Measurements from ENCODE around the gene SUN2. TPM values are rescaled to one million over a fixed set of nuclear protein-coding genes. Genes with fewer than 3 reads are reported as not detected.

The SUN2 gene
- total and polyA plus RNA-seq, 2 of the 4 experiments (the other 2 are of a cell fraction) = 27.8 to 50.0 TPM

- peak overlapping the region; percentile 7 for H2BK5ac ChIP-seq (ENCODE audit: low read depth, low read length, poor library complexity, severe bottlenecking)
- intact Hi-C loops (cut with micrococcal nuclease) = no loop called here
- 96% methylated on average over 4 of the region's 10 CpGs; no CpG with 5 or more reads in 1 of the 2 experiments for WGBS, 2 experiments (ENCODE audit: extremely low coverage in 2 of 2, insufficient read length in 1 of 2)
These were observed 39.5 kb downstream of the SUN2 start for GRCh38 chr22:38716271-38716670.

More at GRCh38 chr22:38716271-38716670, 39.5 kb downstream of the SUN2 start:
- no peak overlapping the region for H4K8ac ChIP-seq (ENCODE audit: low read depth in 2 of 2, low read length in 2 of 2)
- no peak overlapping the region for H2AK5ac ChIP-seq (ENCODE audit: low read depth, low read length)
- H2BK120ac ChIP-seq (ENCODE audit: low read depth, low read length) = no peak overlapping the region
- no peak overlapping the region for H3K14ac ChIP-seq (replicated peaks; ENCODE audit: low read depth, low read length)
- no peak overlapping the region for H3K4me3 ChIP-seq (ENCODE audit: insufficient read depth, low read depth, low read length)
- H3K9me1 ChIP-seq (ENCODE audit: insufficient read depth, low read length) = peaks cover 32% of the 10 kb centered on the region
- no peak overlapping the region for H3K23ac ChIP-seq (ENCODE audit: low read depth, low read length)
- dilution Hi-C loops (cut with HindIII; ENCODE audit: low sequenced_read_pairs, unreplicated experiment) (no loop called here), in situ Hi-C loops (cut with MboI; ENCODE audit: low sequenced_read_pairs) (no loop called here)
- H4K91ac ChIP-seq (ENCODE audit: insufficient read depth, low read depth, low read length) = no peak overlapping the region
- H3K27ac ChIP-seq (ENCODE audit: insufficient read depth, low read length) = no peak overlapping the region
- H2BK20ac ChIP-seq (ENCODE audit: low read depth, low read length) = no peak overlapping the region
- no peak overlapping the region for H3K4me2 ChIP-seq (ENCODE audit: low read depth, low read length)
- TF ChIP-seq, protein P1, sequence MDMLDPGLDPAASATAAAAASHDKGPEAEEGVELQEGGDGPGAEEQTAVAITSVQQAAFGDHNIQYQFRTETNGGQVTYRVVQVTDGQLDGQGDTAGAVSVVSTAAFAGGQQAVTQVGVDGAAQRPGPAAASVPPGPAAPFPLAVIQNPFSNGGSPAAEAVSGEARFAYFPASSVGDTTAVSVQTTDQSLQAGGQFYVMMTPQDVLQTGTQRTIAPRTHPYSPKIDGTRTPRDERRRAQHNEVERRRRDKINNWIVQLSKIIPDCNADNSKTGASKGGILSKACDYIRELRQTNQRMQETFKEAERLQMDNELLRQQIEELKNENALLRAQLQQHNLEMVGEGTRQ (IDR thresholded peaks at IDR 0.05; ENCODE audit: low read depth, low read length) = no peak
- TF ChIP-seq CEBPB (IDR thresholded peaks at IDR 0.05; ENCODE audit: low read depth, low read length) (no peak), MAFK (IDR thresholded peaks at IDR 0.05; ENCODE audit: low read depth, low read length) (no peak), ELK1 (IDR thresholded peaks at IDR 0.05; ENCODE audit: borderline replicate concordance, low read depth, low read length) (no peak), POLR2A (IDR thresholded peaks at IDR 0.05; ENCODE audit: low read depth, low read length) (no peak), MXI1 (IDR thresholded peaks at IDR 0.05; ENCODE audit: borderline replicate concordance, low read depth, low read length) (no peak), RFX5 (IDR thresholded peaks at IDR 0.05; ENCODE audit: low read depth, low read length) (no peak), FOS (IDR thresholded peaks at IDR 0.05; ENCODE audit: low read depth, low read length) (no peak), RAD21 (IDR thresholded peaks at IDR 0.05; ENCODE audit: low read length) (no peak), CTCF (conservative IDR thresholded peaks at IDR 0.05; ENCODE audit: low read depth, low read length) (no peak), BHLHE40 (IDR thresholded peaks at IDR 0.05; ENCODE audit: low read depth, low read length) (no peak), SMC3 (IDR thresholded peaks at IDR 0.05; ENCODE audit: low read depth, low read length) (no peak)
- no peak overlapping the region for H3K9ac ChIP-seq (ENCODE audit: low read depth, low read length)
- H2BK15ac ChIP-seq (ENCODE audit: low read depth, low read length) = no peak overlapping the region
- H3K27me3 ChIP-seq (ENCODE audit: control insufficient read depth, insufficient read depth, low read length) = no peaks in the 10 kb centered on the region
- peaks cover 61% of the 10 kb centered on the region for H4K20me1 ChIP-seq (ENCODE audit: insufficient read depth, low read length)
- H3K9me3 ChIP-seq (ENCODE audit: control insufficient read depth, insufficient read depth, low read length) = no peaks in the 10 kb centered on the region
- no peak overlapping the region for H2AK9ac ChIP-seq (replicated peaks; ENCODE audit: low read depth, low read length, poor library complexity)
- CTCF ChIA-PET = interaction anchor here (1.3 kb wide), 1 partner anchor 53 kb away, joined by 3 read pairs; no protein-coding TSS in a partner anchor
- DNase-seq = no peak
- no peak overlapping the region for H3K4ac ChIP-seq (ENCODE audit: low read depth, low read length)
- H3K79me1 ChIP-seq (ENCODE audit: low read depth in 1 of 2, low read length in 2 of 2) = peaks cover 41 to 86% of the 10 kb centered on the region in 2 experiments
- H3K36me3 ChIP-seq (ENCODE audit: control insufficient read depth, insufficient read depth, low read length) = peaks cover 23% of the 10 kb centered on the region
- H3K56ac ChIP-seq (ENCODE audit: extremely low read depth, insufficient read depth, low read length) = no peak overlapping the region
- POLR2A ChIA-PET (ENCODE audit: unreplicated experiment) = no interaction called here
- no peak for ATAC-seq (ENCODE audit: low read depth)
- no peak overlapping the region for H4K5ac ChIP-seq (ENCODE audit: low read depth, low read length)
- BruUV-seq (replicated peaks) = no TSS peak
- H3K18ac ChIP-seq (ENCODE audit: low read depth, low read length) = no peak overlapping the region
- H3K4me1 ChIP-seq (ENCODE audit: control insufficient read depth, insufficient read depth, low read length) = peaks cover 4% of the 10 kb centered on the region
- H2AFZ ChIP-seq (replicated peaks; ENCODE audit: low read length, poor library complexity) = no peak overlapping the region
